ENCODE measurements around the gene ITPA. TPM values are rescaled to one million over a fixed set of nuclear protein-coding genes. Genes with fewer than 3 reads are reported as not detected.

Gene ITPA
- total and polyA plus RNA-seq, 2 of the 13 experiments (the other 11 are each of a cell fraction or from before 2014, with no cell fraction given), result 60.1 to 103 TPM

GRCh38 chr20:3190681-3191111 is 18.6 kb upstream of the ITPA start:
- ChIA-PET POLR2A (no interaction called here), CTCF (ENCODE audit: low intra/inter-chr PET ratio, low total read pairs) (no interaction called here)
- Histone ChIP-seq H3K9me3 (ENCODE audit: low read length) (no peaks in the 10 kb centered on the region), H4K20me1 (ENCODE audit: insufficient read depth, low read length) (no peaks in the 10 kb centered on the region), H3K27ac (ENCODE audit: extremely low read length, insufficient read depth, low read length) (no peak overlapping the region), H3K36me3 (replicated peaks in 1 of 2; ENCODE audit: control insufficient read depth in 1 of 2, insufficient read depth in 2 of 2, low read length in 2 of 2) (peaks cover 48 to 67% of the 10 kb centered on the region in 2 experiments), H3K9ac (ENCODE audit: insufficient read depth, low read depth, low read length) (no peak overlapping the region), H3K4me3 (replicated peaks in 1 of 3; ENCODE audit: insufficient read depth in 1 of 3, low read depth in 2 of 3, low read length in 3 of 3) (no peak overlapping the region), H3K4me2 (ENCODE audit: low read depth, low read length) (no peak overlapping the region), H3K27me3 (ENCODE audit: control insufficient read depth in 1 of 2, insufficient read depth in 2 of 2, low read length in 2 of 2) (no peaks in the 10 kb centered on the region), H2AFZ (ENCODE audit: low read length) (no peak overlapping the region), H3K79me2 (ENCODE audit: insufficient read depth, low read length) (no peaks in the 10 kb centered on the region), H3K4me1 (ENCODE audit: insufficient read depth, low read length) (no peaks in the 10 kb centered on the region)
- no TSS peak for BruUV-seq (replicated peaks)
- WGBS (ENCODE audit: low lambda C conversion rate), result 94% methylated on average over 14 of the region's 14 CpGs
- in situ Hi-C loops (cut with HindIII; ENCODE audit: extremely low pct_ligation_motif_present, low pct_unique_long_range_greater_than_20kb) (no loop called here), intact Hi-C loops (cut with micrococcal nuclease; ENCODE audit: unreplicated experiment) (no loop called here)
- FAIRE-seq, result no peak
- DNase-seq (ENCODE audit: low spot score), result no peak
- peak; percentile 14; the same call in 2 of the 3 replicates for ATAC-seq
- TF ChIP-seq ATF3 (CRISPR knock-in tag; IDR thresholded peaks at IDR 0.05) (no peak), MTA1 (CRISPR knock-in tag; IDR thresholded peaks at IDR 0.05; ENCODE audit: borderline replicate concordance) (0 out of 2 replicates have a peak, but pooled peaks have one; percentile 25), PHF20 (CRISPR knock-in tag; IDR thresholded peaks at IDR 0.05) (no peak), GATAD1 (CRISPR knock-in tag; IDR thresholded peaks at IDR 0.05) (no peak), NBN (conservative IDR thresholded peaks at IDR 0.05) (no peak), ZNF597 (CRISPR knock-in tag; IDR thresholded peaks at IDR 0.05) (no peak), CTCF (CRISPR knock-in tag; IDR thresholded peaks at IDR 0.05) (peak; percentile 37), DNMT1 (CRISPR knock-in tag; IDR thresholded peaks at IDR 0.05) (no peak), AGO2 (optimal IDR thresholded peaks at IDR 0.05; ENCODE audit: low read depth, low read length) (peak; percentile 92), POLR2A (IDR thresholded peaks at IDR 0.05; ENCODE audit: insufficient read depth in 1 of 2, low read depth in 2 of 2, low read length in 2 of 2) (peak; percentile 34 to 45; a peak in 1 of 4 replicates), UBTF (CRISPR knock-in tag; IDR thresholded peaks at IDR 0.05) (peak; percentile 12; the same call in 1 of the 2 replicates), FLYWCH1 (CRISPR knock-in tag; IDR thresholded peaks at IDR 0.05) (0 out of 2 replicates have a peak, but pooled peaks have one; percentile 61), ZNF281 (CRISPR knock-in tag; IDR thresholded peaks at IDR 0.05; ENCODE audit: borderline replicate concordance) (peak; percentile 32; the same call in 1 of the 2 replicates), TEAD3 (CRISPR knock-in tag; optimal IDR thresholded peaks at IDR 0.05; ENCODE audit: borderline replicate concordance) (no peak)

Data from HepG2 (cell line).